ENCODE results near the gene NRGN. TPM values are rescaled to one million over a fixed set of nuclear protein-coding genes. Genes with fewer than 3 reads are reported as not detected.
A peak's percentile ranks its signal among the peaks of the same experiment; 100 is the strongest.
"Not testable (repeated sequence)": the region's sequence is repeated elsewhere in the genome, so short reads cannot be mapped to it uniquely, and the experiment has no call there.

NRGN gene
- polyA plus RNA-seq, 1 donor: 4.7 TPM

DNA sequence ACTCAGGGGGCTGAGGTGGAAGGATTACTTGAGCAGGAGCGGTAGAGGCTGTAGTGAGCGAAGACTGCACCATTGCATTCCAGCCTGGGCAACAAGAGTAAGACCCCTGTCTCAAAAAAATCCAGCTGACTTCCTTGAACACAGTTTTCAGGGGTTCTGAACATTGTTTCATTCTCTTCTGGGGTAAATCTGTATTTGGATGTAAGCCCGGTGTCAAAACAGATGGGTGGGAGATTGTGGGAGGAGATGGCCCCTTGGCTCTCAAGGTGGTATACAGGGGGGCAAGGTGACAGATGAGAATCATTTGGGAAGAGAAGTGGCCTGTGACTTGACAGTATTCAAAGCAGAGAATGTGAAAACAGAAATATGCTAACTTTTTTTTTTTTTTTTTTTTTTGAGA is 17.6 kb downstream of the NRGN start:
- no peak for DNase-seq (ENCODE audit: low read depth)

DNA sequence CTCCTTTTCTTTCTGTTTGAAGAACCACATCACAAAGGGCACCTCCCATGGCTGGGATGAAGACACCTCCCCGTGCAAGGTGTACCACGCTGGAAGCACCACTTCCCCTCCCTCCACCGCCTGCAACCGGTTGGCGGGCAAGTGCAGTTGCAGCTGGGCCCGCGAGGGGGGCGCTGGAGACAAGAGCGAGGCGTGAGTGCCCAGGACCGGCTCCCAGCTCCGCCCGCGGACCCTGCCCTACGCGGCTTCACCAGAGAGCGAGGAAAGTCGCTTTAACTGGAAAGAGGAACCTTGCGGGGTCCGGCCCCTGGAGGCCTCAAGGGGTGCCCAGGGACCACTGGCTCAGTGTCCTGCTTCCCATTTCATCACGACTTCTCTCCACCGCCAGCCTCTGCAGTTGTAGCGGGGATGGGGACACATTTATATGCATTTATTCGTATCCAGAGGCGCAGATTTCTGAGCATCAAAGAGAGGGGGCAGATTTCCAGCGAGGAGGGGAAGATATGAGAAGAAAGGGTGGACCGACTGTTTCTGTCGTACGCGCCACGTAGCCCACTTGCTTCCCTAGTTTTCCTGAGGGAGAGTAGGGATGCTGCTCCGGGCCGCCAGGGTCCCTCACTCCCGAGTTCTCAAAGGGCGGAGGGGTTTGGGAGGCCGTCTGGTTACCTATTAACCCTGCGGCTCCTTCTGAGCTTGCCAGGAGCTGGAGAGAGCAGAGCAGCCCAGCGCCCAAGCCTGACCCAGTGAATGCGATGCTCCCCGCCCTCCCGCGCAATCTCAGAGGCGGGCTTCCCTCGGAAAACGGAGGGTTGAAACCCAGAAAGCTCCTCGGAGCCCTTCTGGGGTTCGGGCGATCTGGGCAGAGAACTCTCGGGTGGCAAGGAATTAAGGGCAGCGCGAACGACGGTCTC is 18.9 kb downstream of the NRGN start:
- DNase-seq (ENCODE audit: low read depth): no peak

DNA sequence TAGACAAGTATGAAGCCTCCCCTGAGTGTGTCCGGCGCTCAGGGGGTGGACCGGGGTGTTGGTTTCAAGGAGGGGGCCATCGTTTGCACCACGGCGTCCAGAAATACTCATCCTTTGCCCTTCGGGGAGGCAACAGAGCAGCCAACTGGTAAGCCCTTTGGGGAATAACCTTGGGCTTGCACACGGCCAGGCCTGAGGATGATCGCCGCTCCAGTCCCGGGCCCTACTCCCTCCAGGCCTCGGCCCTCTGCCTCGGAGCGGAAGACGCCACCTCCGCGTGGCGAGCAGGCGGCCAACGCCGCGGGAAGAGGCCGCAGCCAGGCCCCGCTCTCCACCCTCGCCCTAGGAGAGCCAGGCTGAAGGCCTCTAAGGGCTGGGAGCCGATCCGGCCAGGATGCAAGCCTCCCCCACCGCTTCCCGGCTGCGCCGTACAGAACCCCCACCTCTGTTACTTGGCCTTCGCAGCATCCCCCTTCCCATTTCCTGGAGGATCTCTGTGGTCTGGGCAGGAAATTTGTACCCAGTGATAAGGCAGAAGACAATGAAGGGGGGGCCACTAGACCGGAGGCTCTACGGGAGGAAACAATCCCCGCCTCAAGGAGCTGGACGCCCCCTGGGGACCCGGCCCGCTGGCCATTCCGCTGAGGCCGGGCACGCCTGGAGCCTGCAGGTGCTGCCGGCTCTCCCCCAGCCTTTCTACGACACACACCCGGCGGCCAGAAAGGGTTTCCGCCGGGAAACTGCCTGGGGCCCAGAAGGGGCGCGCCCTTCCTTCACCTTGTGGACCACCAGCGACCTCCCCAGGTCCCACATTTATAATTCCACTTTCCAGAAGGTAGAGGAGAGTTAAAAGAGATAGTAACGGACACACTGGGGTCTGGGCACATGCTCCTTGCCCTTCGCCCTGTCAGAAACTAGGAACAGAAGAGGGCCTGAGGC is 19.8 kb downstream of the NRGN start:
- DNase-seq (ENCODE audit: low read depth): no peak

DNA sequence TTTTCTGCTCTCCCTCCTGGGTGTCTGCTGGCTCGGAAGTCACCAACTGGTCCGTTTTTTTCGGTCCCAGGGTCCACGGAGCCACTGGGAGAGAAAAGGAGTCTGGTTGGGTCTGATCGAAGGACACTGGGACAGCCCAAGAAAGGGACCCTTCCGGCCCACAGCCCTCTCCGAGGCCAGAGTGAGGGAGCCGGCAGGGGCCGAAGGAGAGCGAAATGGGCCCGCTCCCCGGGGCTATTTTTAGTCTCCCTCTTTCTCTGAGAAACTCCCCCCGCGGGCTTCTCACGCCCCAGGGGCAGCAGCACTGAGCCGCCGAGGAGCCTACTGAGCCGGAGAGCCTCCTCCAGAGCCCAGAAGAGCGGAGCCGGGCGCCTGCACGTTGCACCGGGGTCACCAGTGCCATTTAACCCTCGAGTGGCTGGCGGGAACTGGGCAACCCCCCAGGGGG is 20.5 kb downstream of the NRGN start:
- no peak for DNase-seq (ENCODE audit: low read depth)

DNA sequence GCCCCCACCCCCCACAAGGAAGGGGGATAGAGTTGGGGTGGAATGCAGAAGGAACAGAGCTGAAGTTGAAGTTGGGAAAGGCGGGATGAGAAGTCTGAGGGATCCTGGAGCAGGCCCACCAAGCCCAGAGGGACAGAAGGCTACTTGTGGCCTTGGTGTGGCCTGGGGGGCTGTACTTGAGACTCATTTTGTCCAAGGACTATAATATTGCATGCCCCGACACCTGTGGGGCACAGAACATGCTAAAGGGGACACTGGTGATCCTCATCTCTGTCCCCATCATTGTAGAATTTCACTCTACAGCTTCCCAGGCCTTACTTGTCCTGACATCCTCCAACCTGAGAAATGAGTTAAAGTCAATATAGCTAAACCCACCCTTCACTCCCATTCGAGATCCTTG is 21.1 kb downstream of the NRGN start:
- DNase-seq (ENCODE audit: low read depth): no peak

DNA sequence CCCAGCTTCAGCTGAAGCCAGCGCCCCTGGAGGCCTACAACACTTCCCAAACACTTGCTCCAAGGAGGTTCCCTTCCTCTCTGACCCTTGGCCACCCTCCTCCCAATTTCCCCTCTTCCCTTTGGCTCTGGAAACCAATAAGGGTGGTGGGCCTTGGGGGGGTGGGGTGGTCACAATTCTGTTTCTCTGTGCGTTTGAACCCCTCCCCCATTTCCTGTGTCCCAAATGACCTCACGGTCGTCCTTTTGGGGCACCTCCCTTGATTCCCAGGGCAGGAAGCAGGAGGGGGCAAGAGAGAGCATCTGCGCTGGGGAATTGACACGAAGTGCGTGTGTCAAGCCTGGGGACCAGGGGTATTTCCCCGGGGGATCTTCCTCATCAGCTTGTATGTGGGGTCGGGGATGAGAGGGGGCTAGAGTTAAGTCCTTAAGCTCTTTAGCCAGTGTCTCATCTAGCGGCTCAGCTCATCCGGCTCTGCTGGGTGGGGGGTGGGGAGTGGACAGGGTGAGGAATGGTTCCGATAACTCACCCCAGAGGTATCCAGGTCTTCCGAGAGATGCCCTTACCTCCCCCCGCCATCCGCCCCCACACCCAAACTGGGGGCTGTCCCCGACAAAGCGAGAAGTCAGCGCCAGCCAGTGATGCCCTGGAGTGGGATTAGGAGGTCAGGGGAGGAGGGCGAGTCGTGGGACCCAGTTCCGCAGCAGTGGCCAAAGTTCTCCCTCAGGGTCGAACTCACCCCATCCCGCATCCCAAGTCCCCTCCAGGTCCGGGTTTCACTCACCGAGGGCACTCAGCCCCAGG is 21.8 kb downstream of the NRGN start:
- no peak for DNase-seq (ENCODE audit: low read depth)

DNA sequence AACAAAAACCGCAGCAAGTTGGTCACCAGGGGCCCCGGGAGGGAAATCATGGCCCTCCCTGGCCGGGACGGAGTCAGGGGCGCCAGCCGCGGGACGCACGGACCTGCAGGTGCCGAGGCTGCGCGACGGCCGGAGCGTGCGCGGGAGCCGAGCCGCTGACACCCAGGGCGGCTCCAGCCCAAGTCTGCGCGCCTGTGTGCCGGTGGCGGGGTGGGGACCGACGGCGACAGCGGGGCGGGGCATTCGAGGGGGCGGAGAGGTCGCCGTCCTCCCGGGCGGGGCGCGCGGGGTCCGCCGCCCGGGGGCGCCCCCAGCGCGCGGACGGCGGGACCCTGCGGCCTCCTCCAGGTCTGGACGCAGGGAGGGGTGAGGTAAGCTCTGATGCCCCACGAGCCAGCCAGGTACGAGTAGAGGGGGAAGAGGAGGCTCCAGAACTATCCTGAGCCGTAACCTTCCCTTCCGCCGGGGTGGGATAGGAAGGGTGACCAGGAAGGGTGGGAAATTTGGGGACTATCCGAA is 22.4 kb downstream of the NRGN start, which contains the start of gene ESAM:
ESAM (minus strand) TSS at position 186 of the 519 bp plus-strand sequence; CDS start at position 50, 136 bp downstream.
- no peak for DNase-seq (ENCODE audit: low read depth)

DNA sequence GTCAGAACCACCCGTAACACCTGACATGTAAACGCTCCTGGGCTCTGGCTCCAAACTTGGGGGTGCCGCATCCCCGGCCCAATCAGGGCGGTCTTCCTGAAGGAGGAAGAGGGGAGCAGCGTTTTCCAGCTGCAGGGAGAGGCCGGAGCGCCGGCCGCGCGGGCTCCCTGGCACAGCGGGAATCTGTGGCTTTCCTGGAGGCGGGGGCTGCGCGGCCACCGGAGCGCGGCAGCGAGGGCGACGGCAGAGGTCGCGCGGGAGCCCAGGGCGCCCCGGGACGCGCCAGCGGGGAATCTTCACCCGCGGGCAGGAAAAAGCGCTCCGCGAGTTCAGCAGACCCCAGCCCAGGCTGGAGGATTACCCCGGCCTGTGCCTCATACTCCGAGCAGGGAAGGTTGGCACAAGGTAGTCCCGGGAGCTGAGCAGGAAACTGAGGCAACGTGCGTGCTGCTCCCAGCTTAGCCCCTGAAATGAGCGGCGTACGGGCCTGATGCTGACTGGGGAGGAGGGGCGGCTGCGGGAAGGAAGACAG is 22.9 kb downstream of the NRGN start:
- no peak for DNase-seq (ENCODE audit: low read depth)

DNA sequence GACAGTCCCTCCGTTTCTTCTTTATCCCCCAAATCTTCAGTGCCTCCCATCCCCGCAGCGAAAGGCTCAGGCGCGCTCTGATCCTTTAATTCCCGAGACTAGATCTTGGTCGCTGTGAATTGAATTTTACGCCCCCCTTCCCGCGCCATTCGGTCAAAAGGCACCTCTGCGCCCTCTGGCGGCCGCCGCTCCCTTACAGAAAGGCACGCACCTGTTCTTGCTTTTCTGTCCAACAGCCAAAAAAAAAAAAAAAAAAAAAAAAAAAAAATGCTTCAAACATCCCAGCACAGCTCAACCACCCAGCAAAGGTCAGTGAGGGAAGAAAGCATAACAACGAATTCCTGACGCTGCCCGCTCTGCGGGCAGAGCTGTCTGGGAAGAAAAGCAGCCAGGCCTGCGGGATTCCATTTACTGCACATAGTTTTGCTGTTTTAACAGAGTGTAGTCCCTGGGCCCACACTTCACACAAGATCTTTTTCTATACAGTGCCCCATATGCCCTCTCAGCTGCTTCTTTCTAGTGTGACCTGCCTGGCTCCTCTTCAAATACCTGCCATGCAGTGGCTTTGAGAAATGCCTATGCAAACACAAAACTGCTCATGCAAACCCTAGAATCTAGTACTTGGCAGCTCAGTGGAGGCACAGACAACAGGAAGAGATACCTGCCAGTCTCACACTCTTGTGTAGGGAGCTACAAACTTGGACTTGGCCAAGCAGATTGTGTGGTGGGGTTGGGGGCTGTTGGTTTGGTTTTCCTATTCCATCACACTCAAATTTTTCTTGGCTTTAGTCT is 23.6 kb downstream of the NRGN start:
- DNase-seq (ENCODE audit: low read depth): peak; percentile 40

DNA sequence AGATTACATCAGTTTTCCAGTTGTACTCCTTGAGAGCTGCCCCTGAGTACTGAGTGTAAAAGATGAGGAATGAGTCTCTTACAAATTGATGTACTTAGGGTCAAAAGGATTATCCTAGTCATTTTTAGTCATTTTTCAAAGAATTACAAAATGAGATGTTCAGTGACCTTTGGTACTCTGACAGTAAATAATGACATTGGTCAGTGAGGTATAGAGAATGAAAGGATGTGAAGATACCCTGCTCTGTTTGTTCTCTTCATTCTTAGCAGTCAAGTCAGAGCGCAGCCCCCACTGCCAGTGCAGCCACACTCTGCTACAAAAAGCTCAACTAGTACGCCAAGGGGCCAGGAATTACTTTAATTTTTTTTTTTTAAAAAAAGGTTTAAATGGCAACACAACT is 26.4 kb downstream of the NRGN start:
- DNase-seq (ENCODE audit: low read depth): no peak

DNA sequence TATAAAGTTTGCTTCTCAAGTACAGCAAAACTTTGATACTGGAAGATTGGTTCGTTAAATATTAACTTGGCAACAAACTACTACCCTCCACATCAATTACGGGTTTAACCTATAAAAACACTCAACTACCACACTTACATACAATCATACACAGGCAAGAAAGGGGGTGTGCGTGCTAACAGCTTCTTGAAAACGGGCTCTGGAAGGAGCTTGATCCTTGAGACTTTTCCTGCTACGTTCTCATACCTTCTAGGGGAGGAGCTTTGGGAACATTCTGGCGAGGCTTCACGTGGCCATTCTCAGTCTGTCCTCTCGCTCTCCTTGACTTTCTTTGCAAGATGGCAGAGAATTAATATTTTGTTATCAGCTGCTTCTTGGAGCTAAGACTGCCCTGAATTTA is 29.2 kb downstream of the NRGN start:
- DNase-seq (ENCODE audit: low read depth): no peak

DNA sequence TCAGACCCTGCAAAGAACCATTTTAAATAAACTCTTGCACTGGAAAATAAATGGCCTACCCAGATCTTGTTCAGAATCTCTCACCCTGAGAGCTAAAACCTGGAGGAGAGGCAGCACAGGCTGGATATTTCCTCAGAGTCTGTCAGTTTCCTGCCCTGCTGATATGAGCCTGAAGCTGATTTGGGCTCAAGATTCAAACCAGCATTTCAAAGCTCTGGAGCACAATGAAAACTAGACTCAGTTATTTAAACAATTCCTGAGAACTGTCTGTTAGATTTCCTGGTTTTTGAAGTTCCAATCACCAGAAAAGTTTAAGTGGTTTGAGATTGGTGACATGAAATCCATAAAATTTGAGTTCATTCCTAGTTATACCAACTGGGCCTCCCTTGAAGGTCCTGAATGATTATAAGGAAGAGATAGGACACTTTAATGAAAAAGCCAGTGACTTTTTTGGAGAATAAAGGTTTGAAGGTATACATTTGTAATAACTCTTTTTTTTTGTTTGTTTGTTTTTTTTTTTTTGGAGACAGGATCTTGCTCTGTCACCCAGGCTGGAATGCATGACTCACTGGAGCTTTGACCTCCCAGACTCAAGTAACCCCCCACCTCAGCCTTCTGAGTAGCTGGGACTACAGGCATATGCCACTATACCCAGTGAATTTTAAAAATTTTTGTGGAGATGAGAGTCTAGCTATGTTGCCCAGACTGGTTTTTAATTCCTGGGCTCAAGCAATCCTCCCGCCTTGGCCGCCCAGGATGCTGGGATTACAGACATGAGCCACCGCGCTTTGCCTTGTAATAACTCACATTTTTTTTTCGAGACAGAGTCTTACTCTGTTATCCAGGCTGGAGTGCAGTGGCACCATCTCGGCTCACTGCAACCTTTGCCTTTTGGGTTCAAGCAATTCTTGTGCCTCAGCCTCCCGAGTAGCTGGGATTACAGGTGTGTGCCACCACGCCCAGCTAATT is 30.3 kb downstream of the NRGN start:
- DNase-seq (ENCODE audit: low read depth): no peak

DNA sequence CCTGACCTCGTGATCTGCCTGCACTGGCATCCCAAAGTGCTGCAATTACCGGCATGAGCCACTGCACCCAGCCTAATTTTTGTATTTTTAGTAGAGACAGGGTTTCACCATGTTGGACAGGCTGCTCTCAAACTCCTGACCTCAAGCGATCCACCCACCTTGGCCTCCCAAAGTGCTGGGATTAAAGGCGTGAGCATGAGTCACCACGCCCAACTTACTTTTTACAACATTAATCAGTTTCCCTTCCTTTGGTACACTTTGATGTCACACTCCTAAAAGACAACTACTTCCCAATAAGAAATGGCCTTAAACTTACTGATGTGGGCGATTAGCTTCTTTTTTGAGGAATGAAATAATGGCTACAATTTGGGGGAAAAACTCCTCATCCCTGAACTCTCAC is 31.2 kb downstream of the NRGN start:
- DNase-seq (ENCODE audit: low read depth): not testable (repeated sequence)

DNA sequence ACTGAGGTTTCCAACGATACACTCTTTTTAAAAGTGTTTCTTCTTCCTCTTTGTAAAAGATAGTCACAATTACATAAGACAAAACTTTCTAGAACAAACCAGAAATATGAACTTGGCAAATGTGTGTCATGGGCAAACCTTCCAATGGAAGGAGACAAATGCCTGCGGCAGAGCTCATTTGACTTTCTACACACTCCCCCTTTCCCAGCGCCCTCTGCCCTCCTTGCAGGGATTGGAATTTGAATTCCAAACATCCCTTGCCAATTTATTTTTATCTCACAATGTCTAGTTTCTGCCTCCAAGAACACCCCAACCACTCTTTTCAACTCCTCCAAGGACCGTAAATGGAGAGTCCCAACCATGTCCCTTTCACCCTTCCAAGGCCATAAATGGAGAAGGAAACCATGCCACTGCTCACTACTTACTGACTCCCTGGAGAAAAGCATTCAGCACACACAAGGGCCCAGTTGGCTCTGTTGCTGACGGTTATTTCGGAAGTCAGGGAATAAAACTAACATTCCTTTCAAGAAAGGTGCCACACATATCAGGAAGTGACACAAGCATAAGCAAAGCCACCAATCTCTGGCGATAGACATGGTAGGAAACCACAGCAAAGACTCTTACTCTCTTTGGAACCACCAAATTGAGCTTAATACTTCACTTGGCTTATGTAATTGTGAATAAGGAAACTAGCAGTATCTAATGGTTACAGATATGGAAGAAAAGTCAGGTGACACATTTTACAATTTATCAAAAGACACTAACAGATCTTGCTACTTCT is 37.3 kb downstream of the NRGN start:
- no peak for DNase-seq (ENCODE audit: low read depth)

DNA sequence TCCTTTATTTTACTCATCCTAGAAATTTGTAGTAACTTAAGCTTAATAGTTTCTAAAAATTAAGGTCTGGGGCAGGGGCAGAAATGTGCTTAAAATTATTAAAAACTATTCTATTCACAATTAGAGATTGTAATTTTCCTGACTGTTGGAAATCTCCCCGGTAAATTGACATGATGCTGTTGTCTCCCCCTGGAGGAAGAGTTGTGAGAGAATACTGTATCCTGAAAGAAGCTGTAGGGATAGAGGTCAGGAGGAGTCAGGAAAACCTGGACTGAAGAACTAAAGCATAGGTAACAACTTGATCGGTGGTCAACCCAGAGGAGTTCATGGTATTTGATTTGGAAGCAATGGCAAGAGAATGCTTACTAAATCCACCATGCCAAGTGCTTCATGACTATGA is 38.5 kb downstream of the NRGN start:
- no peak for DNase-seq (ENCODE audit: low read depth)

DNA sequence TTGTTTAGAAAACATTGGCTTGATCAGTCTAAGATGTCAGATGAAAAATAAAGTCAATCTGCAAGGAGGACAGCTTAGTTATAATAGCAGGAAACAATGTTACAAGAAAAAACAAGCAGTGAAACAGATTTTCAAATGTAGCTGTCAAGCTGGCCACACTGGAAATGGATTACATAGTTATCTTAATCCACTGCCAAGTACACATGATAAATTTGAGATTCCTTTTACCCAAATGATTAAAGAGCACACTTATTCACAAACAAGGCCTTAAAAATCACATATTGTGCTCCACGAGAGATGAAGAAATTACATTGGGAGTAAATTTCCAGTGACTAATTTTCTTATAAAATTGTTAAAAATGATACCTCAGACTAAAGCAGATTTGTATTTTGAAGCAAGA is 39.8 kb downstream of the NRGN start:
- DNase-seq (ENCODE audit: low read depth): no peak

DNA sequence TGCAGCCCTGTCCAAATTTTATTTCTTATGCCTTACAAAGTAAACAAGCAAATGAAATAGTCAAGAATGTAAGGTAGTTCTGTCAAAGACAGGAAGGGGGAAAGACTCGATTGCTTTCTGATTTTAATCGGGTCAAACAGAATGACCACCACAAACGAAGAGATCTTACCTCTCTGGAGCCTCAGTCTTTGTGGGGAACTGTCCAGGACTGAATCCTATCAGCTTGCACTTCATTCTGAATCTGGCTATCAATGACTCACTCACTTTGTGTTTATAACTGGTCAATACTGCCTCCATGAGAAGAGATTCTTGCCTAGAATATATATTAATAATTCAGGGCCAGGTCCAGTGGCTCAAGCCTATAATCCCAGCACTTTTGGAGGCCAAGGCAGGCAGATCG is 43.3 kb downstream of the NRGN start:
- no peak for DNase-seq (ENCODE audit: low read depth)

DNA sequence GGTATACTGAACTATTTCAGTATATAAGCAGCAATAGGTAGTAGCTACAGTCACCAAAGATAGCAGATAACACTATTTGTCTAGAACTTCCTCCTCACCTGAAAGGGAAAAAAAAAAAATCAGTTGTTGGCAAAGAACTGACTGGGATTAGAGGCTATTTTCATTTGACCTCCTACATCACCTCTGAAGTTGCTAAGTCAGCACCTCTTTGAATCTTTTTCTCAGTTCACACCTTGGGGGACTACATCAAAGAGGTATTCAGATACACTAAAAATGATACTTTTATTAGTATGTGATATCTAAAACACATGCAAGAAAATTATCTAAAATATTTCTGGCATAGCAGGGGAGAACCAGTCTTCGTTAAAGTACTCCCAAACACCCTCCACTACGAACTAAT is 44.3 kb downstream of the NRGN start:
- DNase-seq (ENCODE audit: low read depth): no peak
